MV-4-11 (cell line): ENCODE measurements around the gene CELF4.

ENCODE experiments used
- DNase-seq: peaks from one replicate; lab custom pipeline; 2025; lab: John Stamatoyannopoulos, UW

Gene CELF4

GRCh38 chr18:37547196-37547827 lies 18.3 kb downstream of the CELF4 start:
- no peak for DNase-seq

- DNase-seq: no peak
Measured at GRCh38 chr18:37546651-37547050, 18.9 kb downstream of the CELF4 start.

- no peak for DNase-seq
Measured at GRCh38 chr18:37546272-37546537, 19.4 kb downstream of the CELF4 start.

GRCh38 chr18:37545461-37546271 lies 19.9 kb downstream of the CELF4 start:
- DNase-seq: no peak

- no peak for DNase-seq
Measured at GRCh38 chr18:37544713-37545112, 20.9 kb downstream of the CELF4 start.

GRCh38 chr18:37544217-37544616 lies 21.4 kb downstream of the CELF4 start:
- DNase-seq: no peak

GRCh38 chr18:37543321-37543720 lies 22.3 kb downstream of the CELF4 start:
- DNase-seq: no peak

- no peak for DNase-seq
Measured at GRCh38 chr18:37541517-37541916, 24.1 kb downstream of the CELF4 start.

GRCh38 chr18:37540424-37541138 lies 25.0 kb downstream of the CELF4 start:
- DNase-seq: no peak

GRCh38 chr18:37539236-37539635 lies 26.4 kb downstream of the CELF4 start:
- DNase-seq: no peak

GRCh38 chr18:37538526-37539205 lies 26.9 kb downstream of the CELF4 start:
- no peak for DNase-seq

- peak; percentile 15 for DNase-seq
Measured at GRCh38 chr18:37537868-37538525, 27.6 kb downstream of the CELF4 start.

- DNase-seq: no peak
Measured at GRCh38 chr18:37536656-37537055, 28.9 kb downstream of the CELF4 start.

GRCh38 chr18:37535968-37536367 lies 29.6 kb downstream of the CELF4 start:
- DNase-seq: no peak

- DNase-seq: no peak
Measured at GRCh38 chr18:37534627-37535026, 31.0 kb downstream of the CELF4 start.

- DNase-seq: no peak
Measured at GRCh38 chr18:37533647-37534584, 31.7 kb downstream of the CELF4 start.

GRCh38 chr18:37532917-37533316 lies 32.7 kb downstream of the CELF4 start:
- no peak for DNase-seq

GRCh38 chr18:37529863-37530262 lies 35.7 kb downstream of the CELF4 start:
- DNase-seq: no peak

- no peak for DNase-seq
Measured at GRCh38 chr18:37529296-37529695, 36.3 kb downstream of the CELF4 start.

- no peak for DNase-seq
Measured at GRCh38 chr18:37527395-37527794, 38.2 kb downstream of the CELF4 start.

- DNase-seq: no peak
Measured at GRCh38 chr18:37525262-37525585, 40.4 kb downstream of the CELF4 start.
